Nephron (organoid): ENCODE measurements around the gene SYTL4.

Source experiments
- H3K27ac Mint-ChIP-seq, 3 experiments: 2 replicates each; pipeline ENCODE4 v1.8.0; 2020; ENCODE audit warnings: mixed read lengths in 3 of 3, mild to moderate bottlenecking in 2 of 3, moderate library complexity in 1 of 3
- H3K27me3 Mint-ChIP-seq: 2 replicates; pipeline ENCODE4 v1.8.0; 2021; ENCODE audit warnings: low read depth, mild to moderate bottlenecking, moderate library complexity, mixed read lengths
- H3K36me3 Mint-ChIP-seq: 2 replicates; pipeline ENCODE4 v1.8.0; 2020; ENCODE audit warnings: low read depth, mixed read lengths
- H3K4me1 Mint-ChIP-seq: 2 replicates; pipeline ENCODE4 v1.8.0; 2020; ENCODE audit warnings: mixed read lengths
- H3K4me3 Mint-ChIP-seq, 3 experiments: 2 replicates each; pipeline ENCODE4 v1.8.0; 2020; ENCODE audit warnings: mild to moderate bottlenecking in 3 of 3, mixed read lengths in 3 of 3, moderate library complexity in 2 of 3
- H3K9me3 Mint-ChIP-seq: 2 replicates; pipeline ENCODE4 v1.8.0; 2020; ENCODE audit warnings: mixed read lengths
- TF ChIP-seq, protein P1 (sequence below), 3 experiments: fragments of 200-600 bp; sonication (generic); IDR thresholded peaks; one replicate each; pipeline ENCODE4 v1.5.0; 2021; ENCODE audit warnings: antibody characterized with exemption in 3 of 3; ENCODE audit not compliant: unreplicated experiment in 3 of 3

The SYTL4 gene

DNA sequence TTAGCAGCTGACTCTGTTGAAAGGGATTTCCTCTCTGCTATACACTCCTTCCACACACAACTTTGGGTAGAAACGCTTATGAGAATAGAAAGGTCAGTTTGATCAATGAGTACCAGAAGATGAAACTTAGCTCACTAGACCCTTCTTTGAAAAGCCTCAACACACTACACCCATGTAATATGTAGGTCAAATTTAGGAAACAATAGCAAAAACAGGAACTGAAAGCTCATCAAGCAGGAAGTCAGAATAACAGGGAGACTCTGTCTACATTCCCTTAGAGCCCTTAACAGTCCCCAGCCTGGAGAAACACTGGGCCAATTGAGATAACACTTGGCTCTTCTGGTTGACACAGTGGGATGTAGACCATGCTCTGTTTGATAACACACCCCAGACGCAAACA is 57.2 kb downstream of the SYTL4 start:
- Mint-ChIP-seq H3K4me1 (peaks cover 5% of the 10 kb centered on the region), H3K27ac (no peak overlapping the region), H3K4me3 (no peak overlapping the region), H3K27me3 (no peaks in the 10 kb centered on the region), H3K9me3 (no peaks in the 10 kb centered on the region), H3K36me3 (peaks cover 3% of the 10 kb centered on the region)
- TF ChIP-seq, protein P1, sequence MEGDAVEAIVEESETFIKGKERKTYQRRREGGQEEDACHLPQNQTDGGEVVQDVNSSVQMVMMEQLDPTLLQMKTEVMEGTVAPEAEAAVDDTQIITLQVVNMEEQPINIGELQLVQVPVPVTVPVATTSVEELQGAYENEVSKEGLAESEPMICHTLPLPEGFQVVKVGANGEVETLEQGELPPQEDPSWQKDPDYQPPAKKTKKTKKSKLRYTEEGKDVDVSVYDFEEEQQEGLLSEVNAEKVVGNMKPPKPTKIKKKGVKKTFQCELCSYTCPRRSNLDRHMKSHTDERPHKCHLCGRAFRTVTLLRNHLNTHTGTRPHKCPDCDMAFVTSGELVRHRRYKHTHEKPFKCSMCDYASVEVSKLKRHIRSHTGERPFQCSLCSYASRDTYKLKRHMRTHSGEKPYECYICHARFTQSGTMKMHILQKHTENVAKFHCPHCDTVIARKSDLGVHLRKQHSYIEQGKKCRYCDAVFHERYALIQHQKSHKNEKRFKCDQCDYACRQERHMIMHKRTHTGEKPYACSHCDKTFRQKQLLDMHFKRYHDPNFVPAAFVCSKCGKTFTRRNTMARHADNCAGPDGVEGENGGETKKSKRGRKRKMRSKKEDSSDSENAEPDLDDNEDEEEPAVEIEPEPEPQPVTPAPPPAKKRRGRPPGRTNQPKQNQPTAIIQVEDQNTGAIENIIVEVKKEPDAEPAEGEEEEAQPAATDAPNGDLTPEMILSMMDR (IDR thresholded peaks at IDR 0.05; ENCODE audit: unreplicated experiment in 3 of 3) = no peak

DNA sequence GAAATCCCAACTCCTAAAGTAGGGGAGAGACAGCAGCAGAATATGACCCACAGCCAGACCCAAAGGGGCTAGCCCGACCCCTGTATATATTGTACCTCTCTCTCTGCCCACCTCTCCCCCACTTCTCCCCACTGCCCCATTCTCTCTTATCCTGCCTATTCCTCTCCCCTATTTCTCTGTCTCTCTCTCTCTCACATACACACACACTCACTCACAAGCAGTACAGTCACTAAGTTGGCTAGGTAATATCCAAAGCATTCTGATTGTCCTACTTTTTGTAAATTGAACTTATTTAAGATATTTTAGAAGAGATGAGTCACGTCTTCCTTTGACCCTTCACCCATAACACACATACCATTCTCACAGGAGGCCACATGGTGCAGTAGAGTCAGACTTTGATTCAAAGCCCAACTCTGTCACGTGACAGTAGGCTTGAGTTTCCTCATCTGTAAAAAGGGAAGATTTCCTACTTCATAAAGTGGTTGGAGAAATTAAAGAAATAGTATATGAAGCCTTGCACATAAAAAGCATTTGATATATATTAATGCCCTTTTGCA is 58.4 kb downstream of the SYTL4 start:
- H3K9me3 Mint-ChIP-seq = no peaks in the 10 kb centered on the region
- no peak overlapping the region for H3K4me3 Mint-ChIP-seq
- H3K27me3 Mint-ChIP-seq = no peaks in the 10 kb centered on the region
- no peak overlapping the region for H3K27ac Mint-ChIP-seq
- TF ChIP-seq, protein P1 (IDR thresholded peaks at IDR 0.05; ENCODE audit: unreplicated experiment in 3 of 3) = no peak
- peaks cover 3% of the 10 kb centered on the region for H3K36me3 Mint-ChIP-seq
- peaks cover 5% of the 10 kb centered on the region for H3K4me1 Mint-ChIP-seq

DNA sequence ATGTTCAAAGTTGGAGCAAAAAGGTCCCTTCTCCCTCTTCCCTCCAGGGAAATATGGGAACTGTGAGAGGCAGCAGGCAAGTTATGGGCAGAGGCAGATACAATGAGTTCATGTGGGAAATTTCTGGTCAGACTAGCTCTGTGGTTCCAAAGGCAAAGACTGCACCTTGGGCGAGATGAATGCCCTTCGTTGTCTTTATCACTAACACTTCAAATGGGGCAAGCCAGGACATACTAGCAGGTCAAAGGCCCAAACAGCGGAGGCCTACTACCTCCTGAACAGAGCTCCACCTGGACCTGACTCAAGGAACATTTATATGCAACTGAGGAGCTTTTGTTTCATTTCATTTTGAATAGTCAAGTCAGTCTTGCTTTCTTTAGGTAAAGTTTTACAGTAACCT is 59.0 kb downstream of the SYTL4 start:
- H3K4me3 Mint-ChIP-seq = no peak overlapping the region
- TF ChIP-seq, protein P1 (IDR thresholded peaks at IDR 0.05; ENCODE audit: unreplicated experiment in 3 of 3) = no peak
- no peaks in the 10 kb centered on the region for H3K27me3 Mint-ChIP-seq
- H3K9me3 Mint-ChIP-seq = no peaks in the 10 kb centered on the region
- no peak overlapping the region for H3K27ac Mint-ChIP-seq
- H3K36me3 Mint-ChIP-seq = peaks cover 3% of the 10 kb centered on the region
- peaks cover 5% of the 10 kb centered on the region for H3K4me1 Mint-ChIP-seq

DNA sequence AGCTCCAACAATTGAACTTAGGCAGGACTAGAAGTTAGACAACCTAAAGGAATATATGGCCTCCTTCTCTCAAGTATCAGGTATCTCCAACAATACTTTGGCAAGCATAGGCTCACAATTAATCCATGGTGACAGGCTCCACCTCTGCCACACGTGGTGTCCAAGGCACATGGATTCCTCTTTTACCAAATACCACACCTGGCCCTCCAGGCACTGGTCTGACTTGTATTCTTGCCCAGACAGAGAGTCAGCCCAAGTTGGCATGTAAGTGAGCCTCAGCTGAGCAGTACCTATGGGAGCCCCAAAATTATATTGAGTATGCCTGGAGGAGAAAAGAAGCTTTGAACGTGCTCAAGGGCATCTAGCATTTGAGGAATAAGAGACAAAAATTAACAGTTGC is 68.3 kb downstream of the SYTL4 start:
- Mint-ChIP-seq H3K27me3 (peaks cover 4% of the 10 kb centered on the region), H3K4me3 (no peak overlapping the region), H3K27ac (no peak overlapping the region), H3K9me3 (peaks cover 3% of the 10 kb centered on the region), H3K36me3 (no peaks in the 10 kb centered on the region), H3K4me1 (no peaks in the 10 kb centered on the region)
- TF ChIP-seq, protein P1 (IDR thresholded peaks at IDR 0.05; ENCODE audit: unreplicated experiment in 3 of 3) = no peak

DNA sequence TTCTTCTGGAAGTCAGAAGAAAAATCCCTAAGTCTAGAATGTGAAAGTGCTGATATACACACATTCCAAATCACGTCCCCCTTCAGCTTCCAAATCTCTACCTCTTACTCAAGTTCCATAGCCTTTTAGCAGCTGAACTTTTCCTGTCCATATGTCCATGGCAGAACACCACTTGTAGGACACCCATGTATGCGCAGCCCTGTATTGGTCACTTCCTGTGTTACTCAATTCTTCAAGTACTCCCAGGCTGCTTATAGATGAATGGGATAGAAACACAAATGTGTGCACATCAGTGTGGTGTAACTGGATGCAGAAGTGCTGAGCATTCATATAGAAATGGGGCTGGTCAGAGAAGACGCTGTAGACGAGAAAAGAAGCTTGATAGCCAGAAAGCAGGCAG is 69.1 kb downstream of the SYTL4 start:
- no peak overlapping the region for H3K4me3 Mint-ChIP-seq
- TF ChIP-seq, protein P1 (IDR thresholded peaks at IDR 0.05; ENCODE audit: unreplicated experiment in 3 of 3) = no peak
- H3K27ac Mint-ChIP-seq = no peak overlapping the region
- no peaks in the 10 kb centered on the region for H3K36me3 Mint-ChIP-seq
- H3K9me3 Mint-ChIP-seq = peaks cover 3% of the 10 kb centered on the region
- no peaks in the 10 kb centered on the region for H3K4me1 Mint-ChIP-seq
- peaks cover 4% of the 10 kb centered on the region for H3K27me3 Mint-ChIP-seq

DNA sequence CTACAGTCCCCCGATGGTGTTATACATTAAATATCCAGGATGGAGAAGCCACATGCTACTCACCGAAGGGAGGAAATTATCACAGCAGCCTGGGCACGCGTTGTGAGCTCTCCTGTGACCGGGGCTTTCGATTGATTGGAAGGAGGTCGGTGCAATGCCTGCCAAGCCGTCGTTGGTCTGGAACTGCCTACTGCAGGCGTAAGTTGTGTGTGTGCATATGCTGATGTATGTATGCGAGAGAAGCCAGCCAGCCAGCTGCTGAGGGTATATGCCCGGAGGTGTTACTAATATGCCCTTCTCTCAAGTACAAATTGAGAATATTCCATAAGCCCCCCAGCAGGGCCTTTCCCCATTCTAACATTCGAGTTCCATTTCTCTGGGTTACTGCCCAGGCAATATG is 69.8 kb downstream of the SYTL4 start:
- Mint-ChIP-seq H3K27ac (no peak overlapping the region), H3K27me3 (peaks cover 4% of the 10 kb centered on the region), H3K4me3 (no peak overlapping the region), H3K4me1 (no peaks in the 10 kb centered on the region), H3K9me3 (peaks cover 3% of the 10 kb centered on the region), H3K36me3 (no peaks in the 10 kb centered on the region)
- TF ChIP-seq, protein P1 (IDR thresholded peaks at IDR 0.05; ENCODE audit: unreplicated experiment in 3 of 3) = no peak
